CD4-positive, alpha-beta T cell treated with Interferon gamma for 1 hour (primary cell): Measurements from ENCODE around the gene KCNK17.
A peak's percentile ranks its signal among the peaks of the same experiment; 100 is the strongest.

Experiments used
- DNase-seq: peaks from one replicate; pipeline ENCODE4 v3.0.0-alpha.2; 2020

KCNK17 gene, protein sequence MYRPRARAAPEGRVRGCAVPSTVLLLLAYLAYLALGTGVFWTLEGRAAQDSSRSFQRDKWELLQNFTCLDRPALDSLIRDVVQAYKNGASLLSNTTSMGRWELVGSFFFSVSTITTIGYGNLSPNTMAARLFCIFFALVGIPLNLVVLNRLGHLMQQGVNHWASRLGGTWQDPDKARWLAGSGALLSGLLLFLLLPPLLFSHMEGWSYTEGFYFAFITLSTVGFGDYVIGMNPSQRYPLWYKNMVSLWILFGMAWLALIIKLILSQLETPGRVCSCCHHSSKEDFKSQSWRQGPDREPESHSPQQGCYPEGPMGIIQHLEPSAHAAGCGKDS

DNA sequence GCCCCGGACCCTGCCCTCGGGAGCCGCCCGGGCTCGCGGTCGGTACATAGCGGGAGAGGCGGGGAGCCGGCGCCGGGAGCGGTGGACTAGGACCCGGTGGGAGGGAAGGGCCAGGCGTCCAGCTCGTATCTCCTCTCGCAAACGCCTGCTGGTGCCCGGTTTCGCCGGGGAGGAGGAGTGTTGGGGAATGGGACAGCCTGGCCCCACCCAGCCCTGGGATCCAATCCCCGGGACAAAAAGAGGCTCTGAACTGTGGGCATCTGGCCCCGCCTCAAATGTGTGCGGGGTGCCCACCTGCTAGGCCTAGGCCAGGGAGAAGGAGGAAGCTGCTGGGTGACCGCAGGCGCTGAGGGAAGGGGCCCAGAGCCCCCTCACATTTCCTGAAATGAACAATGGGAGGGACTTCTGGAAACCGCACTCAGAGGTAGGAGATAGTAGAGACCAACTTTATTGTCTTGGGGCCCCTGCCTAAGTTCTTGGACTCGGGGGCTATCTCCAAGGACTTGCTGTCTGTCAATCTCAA is at the start of gene KCNK17:
Gene KCNK17 (minus strand): TSS at position 147 of the 523 bp plus-strand sequence. CDS start 99 bp downstream, at position 48.
- DNase-seq, result no peak

- no peak for DNase-seq
Observed at GRCh38 chr6:39363280-39363679, 49.1 kb upstream of the KCNK17 start.

DNA sequence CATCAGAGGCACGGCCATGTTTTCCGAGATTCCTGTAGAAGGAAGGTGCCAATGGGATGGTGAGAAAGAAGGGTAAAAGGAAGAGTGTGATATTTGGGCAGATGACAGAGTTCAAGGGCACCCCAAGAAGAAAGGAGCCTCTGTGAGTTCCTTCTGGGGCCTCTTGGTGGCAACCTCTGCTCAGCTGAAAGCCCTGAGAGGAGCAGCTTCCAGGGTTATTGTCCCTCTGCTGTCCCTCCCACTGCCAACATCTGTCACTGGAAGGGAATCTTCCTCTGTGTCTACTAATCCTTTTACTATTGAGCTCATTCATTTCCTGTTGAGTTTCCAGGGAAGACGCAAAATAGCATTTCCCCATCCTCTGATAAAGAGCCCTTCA is 48.3 kb upstream of the KCNK17 start:
- DNase-seq, result no peak

- DNase-seq, result peak; percentile 31
Observed at GRCh38 chr6:39361657-39362486, 47.7 kb upstream of the KCNK17 start.

DNA sequence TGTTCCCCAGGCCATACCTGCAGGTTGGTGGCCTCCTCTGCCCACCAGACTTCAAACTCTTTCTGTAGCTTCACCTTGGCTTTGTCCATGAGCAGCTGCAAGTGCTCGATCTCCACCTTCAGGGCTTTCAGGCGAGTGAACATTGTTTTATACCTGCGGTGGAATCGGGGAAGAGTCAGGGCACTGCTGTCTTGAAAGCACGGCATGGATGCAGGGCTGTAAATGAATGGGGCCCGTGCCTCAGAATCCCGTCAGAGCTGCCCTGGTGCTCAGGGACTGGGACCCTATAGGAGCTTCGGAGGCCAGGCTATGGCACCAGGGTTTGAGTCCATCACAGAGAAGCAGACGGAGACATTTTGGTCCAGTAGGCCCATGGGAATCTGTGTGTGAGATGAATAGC is 46.2 kb upstream of the KCNK17 start:
- no peak for DNase-seq

DNA sequence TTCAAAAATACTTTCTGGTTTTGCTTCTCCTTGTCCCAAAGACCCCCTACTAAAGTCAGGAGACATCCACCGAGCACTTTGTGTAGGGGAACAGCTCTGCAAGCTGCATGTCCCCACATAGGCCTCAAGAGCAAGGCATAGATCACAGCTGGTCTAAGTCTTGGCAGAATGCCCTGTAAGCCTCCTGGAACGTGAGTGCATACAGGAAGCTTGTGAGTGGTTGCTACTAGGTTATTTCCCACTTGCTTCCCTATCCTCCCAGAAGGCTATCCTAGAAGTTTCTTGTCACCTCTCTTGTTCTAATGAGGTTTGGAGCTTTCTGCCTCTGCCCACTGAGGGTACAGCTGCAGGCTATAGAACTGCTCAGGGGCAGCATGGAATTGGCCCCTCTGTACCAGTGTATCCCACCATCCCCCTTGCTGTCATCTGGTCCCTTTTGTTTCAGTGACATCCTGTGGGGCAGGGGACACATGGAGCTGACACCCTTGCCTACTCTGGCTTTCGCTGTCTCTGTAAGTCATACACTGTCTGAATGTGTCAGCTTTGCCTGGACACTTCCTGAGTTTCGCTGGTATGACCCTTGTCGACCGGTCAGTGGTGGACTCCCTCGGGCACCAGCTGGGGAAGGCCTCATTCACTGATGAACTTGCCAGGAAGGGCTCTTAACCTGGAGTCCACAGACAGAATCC is 43.9 kb upstream of the KCNK17 start:
- DNase-seq, result no peak

DNA sequence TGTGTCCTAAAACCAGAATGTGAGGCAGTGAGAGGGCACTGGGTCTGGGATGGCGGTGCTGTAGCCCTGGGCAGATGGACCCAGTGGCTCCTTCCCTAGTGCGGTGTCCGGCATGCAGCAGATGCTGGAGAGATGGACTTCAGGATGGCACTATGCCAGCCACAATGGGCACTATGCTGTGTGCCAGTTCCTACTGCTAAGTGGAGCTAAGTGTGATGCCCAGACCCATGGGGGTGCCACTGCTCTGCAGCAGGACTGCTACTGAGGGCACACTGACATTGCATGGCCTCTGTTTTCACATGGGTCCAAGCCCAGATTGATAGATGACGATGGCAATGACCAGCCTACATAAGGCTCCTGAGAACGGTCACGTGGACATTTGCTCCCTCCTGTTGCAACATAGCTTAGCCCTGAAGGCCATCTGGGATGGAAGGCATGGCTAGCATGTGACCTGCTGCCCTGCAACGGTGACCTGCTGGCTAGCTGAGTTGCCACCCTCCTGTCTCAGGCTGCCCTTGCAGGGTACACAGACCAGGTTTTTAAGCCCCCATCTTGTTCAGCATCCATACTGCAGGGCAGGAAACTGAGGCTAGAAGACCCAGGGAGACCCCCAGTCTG is 39.6 kb upstream of the KCNK17 start:
- no peak for DNase-seq

DNA sequence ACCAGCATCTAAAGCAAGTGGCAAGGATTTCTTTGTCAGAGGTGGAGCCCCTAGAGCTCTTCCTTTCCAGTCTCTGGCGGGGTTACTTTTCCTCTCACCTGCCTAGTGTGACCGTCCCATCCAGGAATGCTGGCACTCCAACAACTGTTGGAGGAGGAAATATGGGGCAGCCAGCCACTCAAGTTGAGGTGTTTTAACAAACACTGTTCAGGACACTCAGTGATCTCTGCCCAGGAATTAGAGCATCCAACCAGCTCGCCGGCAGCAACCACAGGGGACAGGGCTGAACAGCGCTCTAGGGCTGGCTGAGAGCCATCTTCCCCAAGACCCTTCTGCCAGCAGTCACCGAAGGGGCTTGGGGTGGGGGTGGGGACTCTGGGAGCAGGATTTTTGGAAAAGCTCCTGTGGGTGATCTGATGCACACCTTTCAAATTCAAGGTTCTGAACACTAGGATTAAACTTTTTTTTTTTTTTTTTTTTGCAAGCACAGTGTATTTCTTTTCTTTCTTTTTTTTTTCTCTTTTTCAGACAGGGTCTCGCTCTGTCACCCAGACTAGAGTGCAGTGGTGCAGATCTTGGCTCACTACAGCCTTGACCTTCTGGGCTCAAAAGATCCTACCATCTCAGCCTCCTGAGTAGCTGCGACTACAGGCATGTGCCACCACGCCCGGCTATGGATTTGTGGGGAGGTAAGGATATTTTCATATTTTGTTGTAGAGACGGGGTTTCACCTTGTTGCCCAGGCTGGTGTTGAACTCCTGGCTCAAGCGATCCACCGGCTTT is 36.7 kb upstream of the KCNK17 start:
- no peak for DNase-seq

DNA sequence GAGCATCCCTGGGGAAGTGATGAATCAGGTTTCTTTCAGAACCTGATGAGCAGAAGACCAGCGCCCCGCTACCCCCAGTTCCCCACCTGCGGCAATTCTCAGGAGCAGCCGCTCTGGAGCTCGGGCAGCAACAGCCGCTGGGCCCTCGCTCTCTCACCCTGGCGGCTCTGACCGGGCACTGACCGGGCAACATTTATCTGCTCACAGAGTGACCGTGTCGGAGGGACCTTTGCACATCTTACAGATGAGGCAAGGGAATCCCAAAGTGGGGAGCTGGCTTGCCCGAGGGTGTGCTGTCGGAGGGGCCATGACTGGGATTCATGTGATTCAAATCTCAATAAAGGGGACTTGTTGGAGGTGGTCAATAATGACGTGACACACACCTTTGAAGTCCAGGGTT is 34.5 kb upstream of the KCNK17 start:
- DNase-seq, result no peak

DNA sequence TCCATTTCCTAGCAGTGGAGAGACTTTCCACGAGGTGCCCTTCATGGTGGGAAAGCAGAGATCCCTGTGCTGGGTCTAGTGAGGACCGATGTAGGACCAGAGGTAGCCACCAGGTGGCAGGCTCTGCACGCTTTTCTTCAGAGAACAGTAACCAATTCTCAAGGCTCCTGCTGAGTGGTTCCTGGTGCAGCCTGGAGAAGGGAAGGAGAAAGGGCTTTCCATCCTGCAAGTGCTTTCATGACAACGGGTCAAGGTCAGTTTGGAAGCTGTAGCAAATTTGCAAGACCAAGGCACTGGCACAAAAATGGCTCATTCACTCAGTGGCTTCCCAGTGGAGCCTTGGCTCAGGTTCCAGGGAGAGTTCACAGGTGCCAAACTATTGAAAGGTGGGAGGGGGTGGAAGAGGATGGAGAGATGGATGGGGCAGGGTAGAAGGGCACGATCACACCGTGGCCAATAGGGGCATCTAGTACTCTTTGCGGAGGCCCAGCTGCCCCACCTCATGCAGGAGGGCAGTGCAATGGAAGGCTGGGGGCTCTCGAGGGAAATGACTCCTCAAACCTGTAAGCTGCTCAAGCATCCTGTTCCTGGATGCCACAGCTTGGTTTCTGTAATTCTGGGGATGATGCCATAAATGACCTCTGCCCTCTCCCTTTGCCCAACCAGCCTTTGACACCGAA is 33.8 kb upstream of the KCNK17 start:
- DNase-seq, result peak; percentile 35

- no peak for DNase-seq
Observed at GRCh38 chr6:39347206-39347605, 33.0 kb upstream of the KCNK17 start.

DNA sequence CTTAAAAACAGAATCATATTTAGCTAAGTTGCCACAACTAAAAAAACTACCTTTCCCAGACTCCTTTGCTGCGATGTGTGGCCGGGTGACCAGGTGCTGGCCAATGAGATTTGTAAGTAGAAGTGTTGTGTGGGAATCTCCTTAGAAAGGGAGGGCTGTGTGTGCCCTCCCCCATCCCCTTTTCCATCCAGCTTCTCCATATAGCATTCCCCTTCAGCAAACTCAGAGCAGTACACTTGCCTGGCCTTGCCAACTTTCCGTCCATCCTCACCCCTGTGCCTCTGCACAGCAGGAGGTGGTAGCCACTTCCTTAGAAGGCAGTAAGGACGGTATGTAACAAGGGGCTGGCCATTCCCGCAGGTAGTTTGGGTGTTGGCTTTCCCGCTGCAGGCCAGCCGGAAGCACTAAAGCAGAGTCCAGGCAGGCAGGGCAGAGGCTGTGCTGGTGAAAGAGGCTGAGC is 30.6 kb upstream of the KCNK17 start:
- DNase-seq, result no peak

- no peak for DNase-seq
Observed at GRCh38 chr6:39343396-39343870, 29.2 kb upstream of the KCNK17 start.

DNA sequence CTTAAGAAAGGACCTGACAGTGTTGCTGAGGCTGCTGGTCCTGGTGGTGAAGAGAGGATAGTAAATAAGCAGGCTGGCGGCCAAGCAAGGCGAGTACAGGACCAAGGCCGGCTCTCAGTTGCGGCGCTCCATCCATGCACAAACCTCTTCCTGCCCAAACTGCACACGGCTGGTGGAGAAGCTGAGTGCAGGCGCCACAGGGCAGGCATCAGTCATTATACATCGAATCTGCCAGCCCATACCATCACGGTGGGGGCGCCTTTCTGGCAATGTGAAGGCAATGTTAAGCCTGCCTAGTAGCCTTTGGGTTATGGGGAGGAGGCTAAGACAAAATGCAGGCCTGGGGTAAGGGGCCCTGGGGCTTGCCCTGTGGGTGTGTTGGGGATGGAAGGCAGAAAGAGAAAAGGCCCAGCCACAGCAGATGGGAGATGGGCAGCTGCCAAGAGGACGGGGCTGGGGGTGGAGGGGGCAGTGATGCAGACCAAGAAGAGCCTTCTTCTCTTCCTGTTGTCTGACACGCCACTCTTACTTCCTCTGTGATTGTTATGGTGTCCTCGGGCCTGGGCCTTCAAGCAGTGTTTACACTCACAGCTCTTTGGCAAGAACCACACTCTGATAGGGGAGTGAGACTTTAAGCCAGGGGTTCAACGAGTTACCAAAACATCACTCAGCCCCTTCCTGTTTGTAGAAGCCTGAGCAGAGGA is 28.6 kb upstream of the KCNK17 start:
- DNase-seq, result peak; percentile 10

- DNase-seq, result no peak
Observed at GRCh38 chr6:39341937-39342336, 27.7 kb upstream of the KCNK17 start.

DNA sequence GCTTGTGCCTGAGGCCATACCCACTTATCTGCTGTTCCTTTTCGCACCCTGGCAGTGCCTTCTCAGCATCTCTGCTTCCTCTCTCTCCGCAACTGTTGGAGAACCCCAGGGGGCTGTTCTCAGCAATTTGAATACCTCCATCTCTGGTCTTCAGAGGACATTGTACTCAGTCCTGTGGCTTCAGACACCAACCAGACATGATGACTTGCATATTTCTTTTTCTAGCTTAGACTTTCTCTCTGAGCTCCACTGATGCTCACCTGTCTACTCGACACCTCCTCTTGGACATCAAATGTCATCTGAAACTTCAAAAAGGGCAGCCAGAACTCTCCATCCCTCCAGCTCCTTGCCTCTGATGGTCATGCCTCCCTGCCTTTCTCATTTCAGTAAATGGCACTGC is 27.1 kb upstream of the KCNK17 start:
- DNase-seq, result no peak

GRCh38 chr6:39339868-39340550 is 25.8 kb upstream of the KCNK17 start:
- DNase-seq, result no peak

DNA sequence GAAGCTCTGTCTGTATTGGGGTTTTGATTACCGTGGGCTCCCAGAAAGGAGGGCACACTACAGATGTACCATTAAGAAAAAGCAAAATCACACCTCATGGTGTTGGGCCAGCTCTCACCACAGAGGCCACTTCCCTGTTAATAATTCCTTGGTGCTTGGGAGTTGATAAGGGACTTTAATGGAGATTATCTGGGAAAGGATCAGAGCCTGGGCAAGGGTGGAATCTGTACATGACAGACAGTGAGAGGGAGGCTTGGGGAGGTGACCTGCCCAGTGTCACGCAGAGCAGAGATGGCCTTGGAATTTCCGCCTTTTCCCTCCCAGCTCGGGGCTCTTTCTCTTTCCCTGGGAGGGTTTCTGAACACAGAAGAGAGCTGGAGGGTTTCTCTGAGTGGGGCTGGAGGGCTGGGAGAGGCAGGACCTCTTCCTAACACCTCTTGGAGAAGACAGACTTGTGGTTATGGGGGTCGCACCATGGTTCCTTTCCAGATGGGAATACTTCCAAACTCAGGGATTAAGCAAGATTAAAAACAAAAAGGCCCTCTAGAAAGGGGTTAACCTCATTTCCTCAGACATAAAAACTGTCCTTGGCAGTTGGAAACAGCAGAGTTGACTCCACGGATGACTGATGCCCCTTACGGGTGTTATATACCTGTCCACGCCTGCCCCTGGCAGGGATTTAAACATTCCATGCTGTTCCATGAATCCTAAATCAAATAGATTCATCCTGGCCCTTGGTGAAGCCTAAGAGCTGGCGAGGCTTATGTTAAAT is 25.1 kb upstream of the KCNK17 start:
- no peak for DNase-seq

GRCh38 chr6:39338397-39338796 is 24.2 kb upstream of the KCNK17 start:
- no peak for DNase-seq
